Measurements from ENCODE around the gene STRIP1.

GRCh38 chr1:110068646-110069403 is 34.4 kb downstream of the STRIP1 start:
- TF ChIP-seq CTCF (IDR thresholded peaks at IDR 0.05) (no peak), POLR2A (IDR thresholded peaks at IDR 0.05) (no peak)
